ENCODE data around the gene KCNC2. TPM values are rescaled to one million over a fixed set of nuclear protein-coding genes. Genes with fewer than 3 reads are reported as not detected.

Gene KCNC2
- total and polyA plus RNA-seq, 7 donors, result 0.01 to 1.2 (median 0.51) TPM; not detected in 3

DNA sequence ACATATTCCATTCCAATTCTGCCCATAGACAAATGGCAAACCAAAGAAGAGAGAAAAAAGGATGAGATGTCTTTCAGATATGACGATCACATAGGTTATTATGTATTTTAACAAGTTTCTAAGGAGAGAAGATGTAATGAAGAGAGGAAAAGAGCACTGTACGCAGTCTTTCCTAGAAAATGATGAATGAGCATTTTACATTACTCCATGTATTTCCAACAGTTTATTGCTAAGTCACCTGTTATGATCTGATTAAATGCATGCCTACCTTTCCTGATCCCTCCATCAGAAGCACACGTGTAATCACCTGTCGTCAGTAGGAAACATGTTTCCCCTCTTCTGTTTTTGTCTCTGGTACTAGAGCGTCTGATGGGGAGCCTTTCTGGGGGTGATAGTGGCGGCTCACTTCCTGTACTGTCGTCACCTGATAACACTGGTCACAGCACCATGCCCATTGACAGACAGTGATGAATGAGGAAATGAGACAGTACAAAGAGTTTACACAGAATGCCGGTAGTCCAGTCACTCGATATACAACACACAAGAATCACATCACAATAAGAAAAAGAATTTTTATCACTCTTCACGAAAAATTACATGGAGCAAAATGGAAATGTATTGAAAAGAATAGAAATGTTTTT, 161.6 kb downstream of the KCNC2 start:
- Histone ChIP-seq H3K36me3 (ENCODE audit: insufficient read depth in 1 of 2, low read depth in 1 of 2) (no peaks in the 10 kb centered on the region), H3K4me3 (no peak overlapping the region), H3K4me1 (no peaks in the 10 kb centered on the region), H3K27ac (no peak overlapping the region), H3K27me3 (ENCODE audit: insufficient read depth in 3 of 3, low read length in 2 of 3) (no peaks in the 10 kb centered on the region), H3K9me3 (no peaks in the 10 kb centered on the region)
- intact Hi-C loops (cut with DNase I), result no loop called here
- DNase-seq (no peak), ATAC-seq (peak in 1 of 4 donors; percentile 63)
- 73 to 77% (median 76%) methylated on average over 10 of the region's 10 CpGs for WGBS, 3 donors
- TF ChIP-seq, protein P1, sequence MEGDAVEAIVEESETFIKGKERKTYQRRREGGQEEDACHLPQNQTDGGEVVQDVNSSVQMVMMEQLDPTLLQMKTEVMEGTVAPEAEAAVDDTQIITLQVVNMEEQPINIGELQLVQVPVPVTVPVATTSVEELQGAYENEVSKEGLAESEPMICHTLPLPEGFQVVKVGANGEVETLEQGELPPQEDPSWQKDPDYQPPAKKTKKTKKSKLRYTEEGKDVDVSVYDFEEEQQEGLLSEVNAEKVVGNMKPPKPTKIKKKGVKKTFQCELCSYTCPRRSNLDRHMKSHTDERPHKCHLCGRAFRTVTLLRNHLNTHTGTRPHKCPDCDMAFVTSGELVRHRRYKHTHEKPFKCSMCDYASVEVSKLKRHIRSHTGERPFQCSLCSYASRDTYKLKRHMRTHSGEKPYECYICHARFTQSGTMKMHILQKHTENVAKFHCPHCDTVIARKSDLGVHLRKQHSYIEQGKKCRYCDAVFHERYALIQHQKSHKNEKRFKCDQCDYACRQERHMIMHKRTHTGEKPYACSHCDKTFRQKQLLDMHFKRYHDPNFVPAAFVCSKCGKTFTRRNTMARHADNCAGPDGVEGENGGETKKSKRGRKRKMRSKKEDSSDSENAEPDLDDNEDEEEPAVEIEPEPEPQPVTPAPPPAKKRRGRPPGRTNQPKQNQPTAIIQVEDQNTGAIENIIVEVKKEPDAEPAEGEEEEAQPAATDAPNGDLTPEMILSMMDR (IDR thresholded peaks at IDR 0.05), result no peak

DNA sequence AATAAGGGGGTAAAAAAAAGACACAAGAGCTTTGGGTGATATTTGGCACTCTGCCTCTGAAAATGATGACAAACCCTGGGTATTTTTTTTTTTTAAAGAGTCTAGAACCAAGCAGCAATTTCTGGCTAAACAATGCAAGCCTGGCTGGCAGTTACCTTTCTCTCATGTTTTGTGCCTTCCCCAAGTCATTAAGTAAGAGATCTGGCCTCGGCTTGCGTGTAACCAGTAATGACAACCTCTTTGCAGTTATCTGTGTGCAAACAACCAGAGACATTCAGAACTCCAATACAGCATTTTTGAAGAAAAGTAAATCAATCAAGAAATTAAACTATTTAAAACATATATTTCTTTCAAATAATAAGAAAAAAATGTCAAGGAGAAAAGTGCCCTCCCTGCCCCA, 167.5 kb downstream of the KCNC2 start:
- no peaks in the 10 kb centered on the region for H3K4me1 ChIP-seq
- ATAC-seq, result no peak
- 78 to 95% (median 84%) methylated on average over 2 of the region's 2 CpGs for WGBS, 3 donors

DNA sequence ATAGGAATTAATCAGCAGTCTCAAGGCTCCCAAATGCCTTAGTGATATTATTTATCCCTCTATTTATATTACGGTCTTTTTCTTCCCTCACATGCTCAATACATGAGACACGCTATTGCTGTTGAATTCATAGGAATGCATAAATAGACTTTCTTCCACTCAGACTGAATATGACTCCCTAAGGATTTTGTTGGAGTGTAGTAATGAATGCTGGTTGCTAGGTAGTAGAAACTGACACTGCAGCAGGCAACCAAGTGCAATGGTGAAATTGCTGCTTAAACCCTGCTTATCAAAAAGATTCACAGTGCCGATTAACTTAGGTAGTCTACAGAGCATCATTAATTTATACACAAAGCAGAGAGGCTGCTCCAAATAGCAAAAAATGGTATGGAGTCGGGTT, 168.2 kb downstream of the KCNC2 start:
- ATAC-seq, result no peak
- intact Hi-C loops (cut with DNase I), result no loop called here
- TF ChIP-seq, protein P1 (IDR thresholded peaks at IDR 0.05), result no peak
- Histone ChIP-seq H3K36me3 (ENCODE audit: insufficient read depth in 1 of 2, low read depth in 1 of 2) (no peaks in the 10 kb centered on the region), H3K4me1 (no peaks in the 10 kb centered on the region), H3K4me3 (no peak overlapping the region), H3K9me3 (no peaks in the 10 kb centered on the region), H3K27ac (no peak overlapping the region), H3K27me3 (ENCODE audit: insufficient read depth in 3 of 3, low read length in 2 of 3) (no peaks in the 10 kb centered on the region)
- WGBS, 3 donors, result 25 to 45% (median 31%) methylated on average over 4 of the region's 4 CpGs
- no peak for DNase-seq

More for the DNA sequence above, 167.5 kb downstream of the KCNC2 start:
- TF ChIP-seq, protein P1 (IDR thresholded peaks at IDR 0.05), result no peak
- Histone ChIP-seq H3K36me3 (ENCODE audit: insufficient read depth in 1 of 2, low read depth in 1 of 2) (no peaks in the 10 kb centered on the region), H3K27me3 (ENCODE audit: insufficient read depth in 3 of 3, low read length in 2 of 3) (no peaks in the 10 kb centered on the region), H3K27ac (no peak overlapping the region), H3K4me3 (no peak overlapping the region), H3K9me3 (no peaks in the 10 kb centered on the region)
- intact Hi-C loops (cut with DNase I), result no loop called here
- no peak for DNase-seq

GRCh38 chr12:75020068-75020557, 189.5 kb downstream of the KCNC2 start:
- no peak overlapping the region for H3K4me3 ChIP-seq
- no peak overlapping the region for H3K27ac ChIP-seq
- ATAC-seq, result no peak
- H3K9me3 ChIP-seq, result peaks cover 33% of the 10 kb centered on the region
- no peak for DNase-seq
- H3K27me3 ChIP-seq (ENCODE audit: insufficient read depth in 3 of 3, low read length in 2 of 3), result no peaks in the 10 kb centered on the region
- 75 to 76% (median 76%) methylated on average over 9 of the region's 9 CpGs for WGBS, 3 donors
- no peaks in the 10 kb centered on the region for H3K4me1 ChIP-seq
- TF ChIP-seq, protein P1 (IDR thresholded peaks at IDR 0.05), result no peak
- intact Hi-C loops (cut with DNase I), result no loop called here
- no peaks in the 10 kb centered on the region for H3K36me3 ChIP-seq (ENCODE audit: insufficient read depth in 1 of 2, low read depth in 1 of 2)

DNA sequence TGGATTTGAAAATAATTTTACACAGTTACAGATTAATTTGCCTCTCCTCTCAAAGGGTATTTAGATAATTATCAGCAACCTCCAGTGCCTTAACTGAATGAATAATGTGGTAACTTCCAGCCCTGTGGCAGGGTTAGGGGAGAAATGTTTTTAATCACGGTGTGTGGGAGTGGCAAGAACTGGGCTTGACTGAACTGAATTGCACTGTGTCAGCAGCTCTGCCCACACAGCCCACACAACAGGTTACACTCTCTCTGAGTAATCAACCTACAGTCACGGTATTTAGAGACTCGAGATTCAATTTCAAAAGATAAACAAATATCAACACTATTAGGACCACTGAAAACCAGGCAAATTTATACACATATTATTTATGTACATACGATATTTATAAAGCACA, 198.5 kb downstream of the KCNC2 start:
- 35 to 45% (median 36%) methylated on average over 4 of the region's 4 CpGs for WGBS, 3 donors
- Histone ChIP-seq H3K9me3 (no peaks in the 10 kb centered on the region), H3K4me3 (no peak overlapping the region), H3K36me3 (ENCODE audit: insufficient read depth in 1 of 2, low read depth in 1 of 2) (no peaks in the 10 kb centered on the region), H3K27me3 (ENCODE audit: insufficient read depth in 3 of 3, low read length in 2 of 3) (no peaks in the 10 kb centered on the region), H3K27ac (no peak overlapping the region), H3K4me1 (no peaks in the 10 kb centered on the region)
- TF ChIP-seq, protein P1 (IDR thresholded peaks at IDR 0.05), result no peak
- DNase-seq, result no peak
- ATAC-seq, result peak in 1 of 4 donors; percentile 64
- intact Hi-C loops (cut with DNase I), result no loop called here

All from psoas muscle (tissue), 8 donors.